GM19023 (cell line): Measurements from ENCODE around the gene MAPK14.
"Not testable (repeated sequence)": the region's sequence is repeated elsewhere in the genome, so short reads cannot be mapped to it uniquely, and the experiment has no call there.

ENCODE experiments used
- ATAC-seq: cut with Tn5 transposase; IDR thresholded peaks from one replicate; pipeline ENCODE4 v1.9.1; 2021; ENCODE audit warnings: mild to moderate bottlenecking, moderate library complexity; ENCODE audit not compliant: unreplicated experiment

MAPK14 gene

GRCh38 chr6:36120539-36120938, 92.9 kb downstream of the MAPK14 start:
- ATAC-seq, result no peak

- ATAC-seq, result no peak
Observed at GRCh38 chr6:36120979-36121786, 93.6 kb downstream of the MAPK14 start.

- ATAC-seq, result no peak
Observed at GRCh38 chr6:36121787-36122494, 94.3 kb downstream of the MAPK14 start.

GRCh38 chr6:36122495-36123269, 95.1 kb downstream of the MAPK14 start:
- ATAC-seq, result no peak

- ATAC-seq, result peak; percentile 76
Observed at GRCh38 chr6:36123270-36124139, 95.9 kb downstream of the MAPK14 start.

- ATAC-seq, result not testable (repeated sequence)
Observed at GRCh38 chr6:36124346-36124745, 96.7 kb downstream of the MAPK14 start.

- no peak for ATAC-seq
Observed at GRCh38 chr6:36124881-36125280, 97.3 kb downstream of the MAPK14 start.

- no peak for ATAC-seq
Observed at GRCh38 chr6:36125575-36125974, 98.0 kb downstream of the MAPK14 start.

DNA sequence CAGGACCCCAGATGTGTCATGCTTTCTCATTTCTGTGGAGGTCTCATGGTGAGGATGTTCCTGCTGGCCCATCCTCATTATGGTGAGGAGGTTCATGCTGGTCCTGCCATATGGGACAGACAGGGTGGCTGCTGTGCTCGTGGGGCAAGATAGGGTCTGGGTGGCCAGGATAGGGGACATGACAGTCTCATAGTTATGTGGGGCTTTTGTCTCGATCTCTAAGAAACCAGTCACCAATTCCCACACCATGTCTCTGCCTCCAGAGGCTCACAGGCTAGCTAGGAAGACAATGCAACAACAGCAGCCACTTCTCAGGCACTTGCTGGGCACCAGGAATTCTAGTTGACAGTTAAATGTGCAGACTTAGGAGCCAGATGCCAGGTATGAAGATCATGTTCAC, 98.5 kb downstream of the MAPK14 start:
- no peak for ATAC-seq

DNA sequence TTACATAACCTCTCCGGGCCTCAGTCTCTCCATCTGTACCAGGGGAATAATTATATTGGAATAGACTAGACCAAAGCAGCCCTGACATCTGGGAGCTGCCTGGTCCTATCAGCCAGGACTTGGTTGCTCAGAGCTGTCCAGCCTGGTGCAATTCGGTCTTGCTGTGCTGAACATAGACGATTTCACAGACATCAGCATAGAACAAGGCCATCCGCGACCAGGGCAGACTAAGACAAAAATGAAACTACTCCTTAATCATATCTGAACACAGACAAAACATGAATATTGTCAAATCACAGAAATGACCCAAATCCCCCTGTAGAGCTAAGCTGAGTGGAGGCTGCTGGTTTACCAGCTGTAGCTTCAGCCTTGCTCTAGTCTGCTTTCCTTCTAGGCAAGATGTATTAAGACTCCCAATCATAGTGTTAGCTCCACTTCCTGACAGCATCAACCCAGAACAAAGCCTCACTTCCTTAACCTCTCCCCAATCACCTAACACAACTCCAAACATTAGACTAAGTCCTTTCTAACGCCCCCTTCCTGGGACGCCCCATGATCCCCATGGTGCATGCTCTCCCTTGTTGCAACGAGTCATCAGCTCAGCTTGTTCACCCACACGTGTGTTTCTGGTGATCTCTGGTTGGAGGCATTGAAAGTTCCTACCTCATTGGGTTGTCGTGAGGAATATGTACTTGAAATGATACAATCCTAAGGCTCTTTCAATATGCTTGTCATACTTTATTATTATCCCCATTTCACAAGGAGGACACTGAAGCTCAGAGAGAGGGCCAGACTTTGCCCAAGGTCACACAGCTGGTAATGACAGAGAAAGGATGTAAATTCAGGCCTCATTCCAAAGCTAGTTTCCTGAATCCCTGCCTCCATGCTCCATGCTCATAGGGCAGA, 99.2 kb downstream of the MAPK14 start:
- ATAC-seq, result no peak

GRCh38 chr6:36127462-36128016, 99.9 kb downstream of the MAPK14 start:
- no peak for ATAC-seq

- ATAC-seq, result no peak
Observed at GRCh38 chr6:36128073-36128472, 100.5 kb downstream of the MAPK14 start.

DNA sequence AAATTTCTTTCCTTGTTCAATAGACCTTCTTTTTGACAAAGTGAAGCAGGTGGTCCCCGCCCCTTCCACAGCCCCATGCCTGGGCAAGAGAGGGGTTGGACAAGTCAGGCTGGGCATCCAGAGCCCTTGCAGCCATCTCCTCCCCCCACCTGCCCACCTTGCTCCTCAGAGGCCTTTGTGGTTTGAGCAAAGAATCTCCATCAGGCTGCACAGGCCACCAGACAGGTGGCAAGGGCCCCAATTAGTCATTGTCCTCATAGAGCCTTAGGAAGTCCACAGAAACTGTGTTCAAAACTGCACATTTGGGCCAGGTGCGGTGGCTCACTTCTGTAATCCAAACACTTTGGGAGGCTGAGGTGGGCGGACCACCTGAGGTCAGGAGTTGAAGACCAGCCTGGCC, 101.2 kb downstream of the MAPK14 start:
- ATAC-seq, result no peak

DNA sequence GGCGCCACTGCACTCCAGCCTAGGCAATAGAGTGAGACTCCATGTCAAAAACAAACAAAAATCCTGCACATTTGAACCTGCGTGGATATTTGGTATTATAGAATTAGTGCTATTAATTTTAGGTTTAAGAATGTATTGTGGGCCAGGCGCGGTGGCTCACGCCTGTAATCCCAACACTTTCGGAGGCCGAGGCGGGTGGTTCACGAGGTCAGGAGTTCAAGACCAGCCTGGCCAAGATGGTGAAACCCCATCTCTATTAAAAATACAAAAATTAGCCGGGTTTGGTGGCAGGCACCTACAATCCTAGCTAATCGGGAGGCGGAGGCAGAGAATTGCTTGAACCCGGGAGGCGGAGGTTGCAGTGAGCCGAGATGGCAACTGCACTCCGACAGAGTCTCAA, 101.7 kb downstream of the MAPK14 start:
- ATAC-seq, result not testable (repeated sequence)

DNA sequence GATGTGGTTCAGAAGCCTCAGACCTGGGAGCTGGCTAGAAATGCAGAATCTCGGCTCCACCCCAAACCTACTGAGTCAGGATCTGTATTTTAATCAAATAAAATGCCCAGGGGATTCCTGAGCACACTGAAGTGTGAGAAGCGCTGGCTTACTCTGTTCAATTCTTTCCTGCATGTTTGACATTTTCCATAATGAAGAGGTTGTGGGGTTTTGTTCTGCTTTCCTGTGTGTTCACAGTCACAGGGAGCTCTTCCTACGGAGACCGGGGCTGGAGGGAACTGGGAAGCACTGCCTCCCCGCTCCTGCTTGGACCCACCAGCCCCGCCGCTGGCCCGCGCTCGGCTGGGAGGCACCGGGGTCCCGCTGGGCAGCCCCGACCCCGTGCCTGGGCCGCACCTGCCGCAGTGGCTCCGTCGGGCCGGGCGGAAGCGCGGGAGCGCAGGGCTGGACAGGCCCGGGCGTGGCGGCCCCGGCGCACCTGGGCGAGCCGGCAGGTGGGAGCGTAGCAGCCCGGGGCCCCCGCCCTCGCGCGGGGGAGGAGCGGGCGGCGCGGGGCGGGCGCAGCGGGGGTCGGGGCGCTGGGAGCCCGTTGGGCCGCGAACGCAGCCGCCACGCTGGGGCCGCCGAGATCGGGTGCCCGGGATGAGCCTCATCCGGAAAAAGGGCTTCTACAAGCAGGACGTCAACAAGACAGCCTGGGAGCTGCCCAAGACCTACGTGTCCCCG, 102.5 kb downstream of the MAPK14 start, which contains the start of gene MAPK13:
Gene MAPK13, plus strand, starts transcription at position 573 of the 726 bp plus-strand sequence. Its CDS starts 70 bp downstream, at position 643.
- no peak for ATAC-seq

DNA sequence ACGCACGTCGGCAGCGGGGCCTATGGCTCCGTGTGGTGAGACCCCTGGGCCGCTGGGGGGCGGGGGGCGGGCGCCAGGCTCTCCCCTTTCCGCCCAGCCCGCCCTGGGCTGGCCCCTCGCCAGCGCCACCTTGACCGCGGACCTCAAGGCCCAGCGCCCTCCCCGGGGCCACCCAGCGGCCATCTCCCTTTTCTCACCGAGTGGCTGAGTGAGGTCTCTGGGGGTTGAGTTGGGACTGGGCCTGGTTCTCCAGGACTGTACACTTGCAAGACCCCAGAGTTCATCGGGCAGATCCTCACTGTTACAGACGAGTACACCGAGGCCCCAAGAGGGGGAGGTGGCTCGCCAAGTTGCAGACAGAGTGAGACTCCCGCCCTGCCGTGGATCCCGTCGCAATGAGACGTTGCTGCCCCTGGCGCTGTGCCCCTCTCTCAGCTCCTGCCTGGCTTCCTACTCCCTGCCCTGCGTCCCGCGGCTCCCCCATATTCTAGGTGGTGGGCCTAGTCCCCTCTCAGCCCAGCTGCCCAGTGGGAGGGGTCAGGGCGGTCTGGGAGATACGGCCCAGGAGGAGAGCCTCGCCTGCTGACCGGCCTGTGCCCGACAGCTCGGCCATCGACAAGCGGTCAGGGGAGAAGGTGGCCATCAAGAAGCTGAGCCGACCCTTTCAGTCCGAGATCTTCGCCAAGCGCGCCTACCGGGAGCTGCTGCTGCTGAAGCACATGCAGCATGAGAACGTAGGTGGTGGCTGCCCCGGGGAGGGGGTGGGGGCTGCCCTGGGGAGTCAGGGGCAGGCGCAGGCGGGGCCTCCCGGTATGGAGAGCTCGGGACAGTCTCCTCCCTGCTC, 103.3 kb downstream of the MAPK14 start:
- peak; percentile 25 for ATAC-seq

DNA sequence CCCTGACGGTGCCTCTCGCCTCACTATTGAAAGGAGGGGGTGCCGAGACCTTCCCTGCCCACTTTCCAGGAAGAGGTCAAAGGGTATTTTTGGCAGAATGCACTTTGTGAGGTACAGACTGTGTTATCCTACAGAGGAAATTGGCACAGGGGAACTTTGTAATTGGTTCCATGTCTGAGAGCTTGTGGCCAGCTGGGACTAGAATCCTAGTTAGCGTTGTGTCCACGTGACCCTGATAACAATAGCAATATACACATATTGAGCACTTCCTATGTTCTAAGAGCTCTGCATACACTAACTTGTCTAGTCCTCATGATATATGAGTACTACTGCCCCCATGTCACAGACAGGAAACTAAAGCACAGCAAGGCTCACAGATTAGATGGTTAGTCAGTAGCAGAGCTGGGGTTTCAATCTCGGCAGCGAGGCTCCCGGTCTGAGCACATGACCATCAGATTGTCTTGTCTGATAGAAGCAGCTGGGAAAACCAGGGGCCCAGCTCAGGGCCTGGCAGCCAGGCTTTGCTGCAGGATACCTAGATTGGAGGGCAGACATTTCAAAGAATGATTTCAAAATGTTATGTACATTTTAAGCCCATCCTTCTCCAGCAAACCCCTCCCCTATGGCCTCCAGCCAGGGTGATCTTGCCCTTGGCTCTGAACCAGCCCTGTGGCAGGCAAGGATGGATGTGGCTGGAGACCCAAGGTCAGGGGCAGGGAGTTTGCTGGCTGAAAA, 104.1 kb downstream of the MAPK14 start:
- ATAC-seq, result peak; percentile 86
